HG02943 (cell line): ENCODE data around the gene BCDIN3D.

ENCODE experiments used
- ATAC-seq: cut with Tn5 transposase; IDR thresholded peaks from one replicate; pipeline ENCODE4 v1.9.1; 2021; ENCODE audit warnings: mild to moderate bottlenecking, low read depth, moderate library complexity; ENCODE audit not compliant: unreplicated experiment

The BCDIN3D gene

DNA sequence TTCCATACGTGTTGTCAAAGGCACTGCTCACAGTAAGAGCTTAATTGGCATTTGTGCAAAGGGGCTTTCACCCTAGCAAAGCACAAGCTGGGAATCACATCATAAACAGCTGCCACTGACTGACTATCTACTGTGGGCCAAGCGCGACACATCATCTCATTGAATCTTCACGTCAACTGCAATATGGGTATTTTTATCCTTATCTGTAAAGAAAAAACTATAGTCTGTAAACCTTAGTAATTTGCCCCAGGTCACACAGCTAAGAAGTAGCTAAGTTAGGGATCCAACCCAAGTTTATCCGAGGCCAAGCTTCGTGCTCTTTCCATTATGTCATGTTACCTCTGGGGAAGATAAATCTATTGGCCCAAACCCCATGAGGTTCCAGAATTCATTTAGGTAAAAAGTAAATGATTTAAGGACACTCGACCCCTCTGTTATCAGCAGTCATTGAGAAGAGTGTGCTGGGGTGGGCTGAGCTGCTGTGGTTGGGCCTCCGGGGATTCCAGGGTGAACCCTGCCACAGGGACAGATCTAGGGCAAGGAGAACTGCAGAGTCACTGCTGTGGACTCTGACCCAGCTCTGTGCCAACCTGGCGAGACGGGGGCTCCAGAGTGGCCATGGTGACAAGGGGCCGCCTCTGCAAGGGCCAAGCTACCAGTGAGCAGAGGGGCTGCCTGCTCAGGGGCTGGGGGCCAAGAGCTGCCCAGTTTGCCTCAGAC is 42.3 kb downstream of the BCDIN3D start:
- no peak for ATAC-seq

DNA sequence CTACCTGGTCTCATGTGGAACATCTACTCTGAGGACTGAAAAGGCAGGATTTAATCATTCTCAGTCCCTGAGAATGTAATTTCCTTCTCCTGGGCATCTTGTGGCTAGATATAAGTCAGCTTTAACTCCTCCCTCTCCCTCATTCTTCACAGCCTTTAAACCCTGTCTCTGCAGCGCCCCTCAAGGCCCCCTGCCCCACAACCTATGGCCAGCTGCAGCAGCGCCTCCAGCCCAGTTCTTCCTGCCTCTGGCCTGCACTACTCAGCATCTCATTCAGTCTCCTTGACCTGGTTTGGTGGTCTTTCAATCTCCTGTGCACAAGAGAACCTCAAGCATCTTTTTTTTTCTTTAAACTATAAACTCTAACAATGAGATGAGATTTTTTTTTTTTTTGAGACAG is 44.0 kb downstream of the BCDIN3D start:
- no peak for ATAC-seq

DNA sequence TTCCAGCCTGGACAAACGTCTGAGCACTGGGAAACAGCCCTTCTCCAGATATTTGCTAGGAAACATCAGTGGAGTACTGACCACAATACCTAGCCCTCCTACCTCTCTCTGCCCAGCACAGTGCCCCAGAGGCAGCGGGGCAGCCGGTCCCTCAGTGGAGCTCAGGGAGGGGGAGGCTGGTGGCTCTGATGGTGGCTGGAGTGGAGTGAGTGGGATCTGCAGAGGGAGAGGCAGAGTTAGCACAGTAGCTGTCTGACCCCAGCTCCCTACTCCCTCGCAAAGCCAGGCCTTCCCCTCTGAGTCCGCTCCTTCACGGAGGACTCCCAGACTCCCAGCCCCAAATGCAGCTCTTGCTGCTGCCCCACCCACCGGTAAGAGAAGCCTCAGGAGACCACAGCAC is 44.7 kb downstream of the BCDIN3D start:
- no peak for ATAC-seq

GRCh38 chr12:49797449-49797776 is 45.5 kb downstream of the BCDIN3D start:
- ATAC-seq: no peak

- no peak for ATAC-seq
Measured at GRCh38 chr12:49796606-49797448, 46.1 kb downstream of the BCDIN3D start.

GRCh38 chr12:49796155-49796554 is 46.8 kb downstream of the BCDIN3D start:
- no peak for ATAC-seq

GRCh38 chr12:49795654-49796105 is 47.2 kb downstream of the BCDIN3D start:
- no peak for ATAC-seq

DNA sequence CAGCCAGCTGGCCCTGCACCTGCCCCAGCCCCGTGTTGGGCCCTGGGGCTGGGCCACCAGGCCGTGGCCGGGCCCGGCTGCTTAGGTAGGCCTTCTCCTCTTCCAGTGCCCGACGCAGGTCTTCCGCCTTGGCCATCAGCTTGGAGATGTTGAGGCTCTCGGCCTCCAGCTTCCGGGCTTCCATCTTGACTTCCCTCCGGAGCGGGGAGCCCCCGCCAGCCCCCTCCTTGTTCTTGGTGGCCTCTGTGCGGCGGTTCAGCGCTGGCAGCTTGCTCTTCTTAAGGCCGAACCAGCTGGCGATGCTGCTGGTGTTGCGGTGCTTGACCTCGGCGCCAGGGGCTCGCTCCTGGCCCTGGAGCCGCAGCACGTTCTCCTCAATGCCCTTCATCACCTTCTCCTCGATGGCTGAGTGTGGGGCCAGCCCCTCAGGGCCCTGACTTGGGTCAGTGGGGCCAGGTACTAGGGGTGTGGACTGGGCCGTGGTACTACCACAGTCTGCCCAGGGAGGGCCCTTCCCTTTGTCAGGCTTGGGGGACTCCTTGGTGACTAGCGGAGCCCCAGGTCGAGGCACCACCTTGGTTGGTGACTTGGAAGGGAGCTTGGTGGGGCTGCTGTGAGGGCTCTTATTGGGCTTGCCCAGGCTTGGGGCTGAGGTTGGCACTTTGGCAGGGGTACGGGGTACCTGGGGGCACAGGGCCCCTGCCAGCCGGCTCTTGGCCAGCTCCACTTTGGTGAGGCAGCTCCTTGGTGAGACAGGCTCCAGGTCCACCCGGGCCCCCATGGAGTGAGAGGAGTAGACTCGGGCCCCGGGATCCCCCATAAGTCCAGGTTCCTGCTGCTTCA is 47.9 kb downstream of the BCDIN3D start:
- ATAC-seq: no peak

GRCh38 chr12:49794021-49794420 is 48.9 kb downstream of the BCDIN3D start:
- ATAC-seq: no peak

DNA sequence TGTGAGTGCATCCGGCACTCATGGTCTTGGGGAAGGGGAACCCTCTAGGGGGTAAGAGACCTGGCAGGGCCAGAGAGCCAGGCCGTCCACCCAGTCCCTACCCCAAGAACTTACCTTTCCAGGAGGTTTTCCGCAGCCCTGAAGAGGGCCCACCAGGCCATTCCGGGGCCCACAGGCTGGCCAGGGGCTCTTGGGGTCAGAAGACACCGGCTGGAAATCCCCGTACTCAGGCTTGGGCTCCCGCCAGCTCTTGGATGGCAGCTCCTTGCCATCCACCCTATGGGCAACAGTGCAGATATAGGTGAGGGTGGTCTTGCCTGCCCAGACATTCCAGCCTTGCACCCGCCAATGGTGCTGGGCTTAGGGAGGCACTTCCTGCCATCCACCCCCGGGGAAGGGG is 49.3 kb downstream of the BCDIN3D start:
- ATAC-seq: no peak

DNA sequence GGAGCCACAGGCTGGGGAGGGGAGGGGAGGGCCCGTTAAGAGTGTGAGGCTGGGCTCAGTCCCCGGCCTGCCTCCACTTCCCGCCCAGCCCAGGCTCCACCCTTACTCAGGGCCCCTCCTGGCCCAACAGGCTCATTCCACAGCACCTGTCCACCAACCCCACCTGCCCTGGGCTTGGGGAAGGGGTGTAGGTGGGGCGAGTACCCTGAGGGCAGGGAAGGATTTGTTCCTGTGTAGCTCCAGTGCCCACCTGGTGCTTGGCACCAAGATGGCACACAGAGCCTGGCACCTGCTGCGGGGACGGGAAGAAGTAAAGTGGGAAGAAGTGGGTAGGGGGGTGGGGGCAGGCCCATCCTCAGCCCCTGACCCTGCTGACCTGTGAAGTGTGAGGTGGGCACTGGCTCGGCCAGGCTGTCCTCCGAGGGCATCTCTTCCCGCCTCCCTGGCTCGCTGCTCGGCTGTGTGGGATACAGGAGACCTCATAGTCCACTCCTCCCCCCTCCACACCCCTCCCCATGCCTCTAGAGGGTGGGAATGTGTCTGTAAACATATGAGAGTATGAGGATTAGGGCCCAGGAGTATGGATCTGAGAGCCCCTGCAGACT is 49.8 kb downstream of the BCDIN3D start:
- ATAC-seq: no peak

DNA sequence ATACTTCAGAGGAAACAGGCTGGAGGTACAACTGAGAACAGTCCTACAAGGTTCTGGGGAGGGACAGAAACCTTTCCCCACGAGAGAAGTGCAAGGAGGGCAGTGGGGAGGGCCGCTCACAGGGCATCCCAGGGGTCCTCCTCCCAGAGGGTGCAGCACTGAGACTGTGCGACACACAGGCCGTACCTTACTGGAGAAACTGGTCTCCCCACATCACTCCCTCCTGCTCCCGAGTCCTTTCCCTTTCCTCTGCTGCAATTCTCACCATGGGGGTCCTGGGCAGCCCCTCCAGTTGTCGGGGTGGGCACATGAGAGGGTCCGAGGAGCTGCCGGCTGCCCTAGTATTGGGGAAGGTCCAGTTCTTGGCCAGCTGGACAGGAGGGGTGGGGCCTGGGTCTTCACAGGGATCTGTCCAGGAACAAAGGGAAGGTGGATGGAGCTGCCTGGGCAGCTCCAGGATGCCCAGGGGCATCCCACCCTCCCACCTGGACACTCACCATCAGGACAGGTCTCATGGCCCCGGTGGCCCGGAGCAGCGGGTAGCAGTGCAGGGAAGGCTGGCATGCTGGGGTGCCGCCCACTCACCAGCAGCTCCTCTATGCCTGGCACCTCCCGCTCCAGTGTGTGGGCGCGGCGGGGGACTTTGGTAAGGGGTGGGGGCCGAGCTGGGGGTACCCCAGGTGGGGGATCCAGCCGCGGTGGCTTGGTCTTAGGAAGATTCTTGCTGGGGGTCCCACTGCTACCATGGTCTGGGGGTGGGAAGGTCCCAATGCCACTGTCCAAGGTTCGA is 50.5 kb downstream of the BCDIN3D start:
- ATAC-seq: no peak

- ATAC-seq: no peak
Measured at GRCh38 chr12:49791700-49792099, 51.2 kb downstream of the BCDIN3D start.

- no peak for ATAC-seq
Measured at GRCh38 chr12:49790741-49791555, 52.0 kb downstream of the BCDIN3D start.

DNA sequence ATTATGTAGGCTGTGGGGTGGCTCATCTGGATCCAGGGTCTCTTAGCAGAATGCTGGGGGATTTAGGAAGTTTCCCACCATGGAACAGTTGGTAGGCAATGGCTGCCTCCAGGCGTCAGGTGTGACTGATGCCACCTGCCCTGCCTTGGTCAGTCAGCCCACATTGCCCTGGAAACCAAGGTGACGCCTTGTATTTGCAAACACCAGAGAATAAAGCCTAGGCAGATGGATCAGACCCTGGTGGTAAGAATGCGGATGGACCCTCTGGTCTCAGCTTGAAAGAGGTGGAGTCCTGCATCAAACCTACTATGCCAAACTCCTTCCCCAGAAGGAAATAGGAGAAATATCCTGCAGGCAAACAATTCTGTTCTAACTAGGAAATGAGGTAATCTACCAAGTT is 52.9 kb downstream of the BCDIN3D start:
- no peak for ATAC-seq

DNA sequence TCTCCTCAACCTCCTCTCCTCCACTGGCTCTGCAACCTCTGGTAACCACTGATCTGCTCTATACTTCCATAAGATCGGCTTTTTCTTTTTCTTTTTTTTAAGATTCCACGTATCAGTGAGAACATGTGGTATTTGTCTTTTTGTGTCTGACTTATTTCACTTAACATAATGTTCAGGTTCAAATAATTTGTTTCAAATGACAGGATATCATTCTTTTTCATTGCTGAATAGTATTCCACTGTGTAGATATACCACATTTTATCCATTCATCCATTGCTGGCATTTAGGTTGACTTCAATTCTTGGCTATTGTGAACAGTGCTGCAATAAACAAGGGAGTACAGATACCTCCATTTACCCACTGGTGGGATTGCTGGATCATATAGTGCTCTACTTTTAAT is 55.2 kb downstream of the BCDIN3D start:
- no peak for ATAC-seq
